ENCODE data around the gene RGS3.

RGS3 gene

DNA sequence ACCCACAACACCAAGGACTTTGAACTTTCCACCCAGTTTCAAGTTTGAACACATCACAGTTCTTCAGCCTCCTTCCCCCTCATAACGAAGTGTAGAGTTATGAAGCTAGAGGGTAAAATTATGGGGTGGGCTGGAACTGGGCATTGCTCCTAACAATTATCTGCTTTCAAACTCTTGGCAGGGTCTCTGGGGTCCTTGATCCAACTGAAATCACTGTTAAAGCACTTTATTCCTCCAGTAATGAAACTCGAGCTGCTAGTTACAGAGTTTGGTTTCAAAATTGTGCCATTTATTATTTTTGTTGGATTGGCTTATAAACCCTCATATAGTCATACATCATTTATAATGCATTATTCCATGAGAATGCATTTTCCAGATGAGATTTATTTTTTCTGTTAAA is 158.5 kb downstream of the RGS3 start:
- Histone ChIP-seq H3K9me3 (ENCODE audit: control insufficient read depth, low read length) (no peaks in the 10 kb centered on the region), H3K36me3 (ENCODE audit: control insufficient read depth in 1 of 2, insufficient read depth in 2 of 2, low read depth in 1 of 2, low read length in 2 of 2) (no peaks in the 10 kb centered on the region), H2BK120ac (ENCODE audit: low read depth, low read length) (no peak overlapping the region), H2BK5ac (ENCODE audit: low read depth, low read length, poor library complexity, severe bottlenecking) (peak overlapping the region; percentile 63), H2AK5ac (ENCODE audit: low read length, severe bottlenecking) (peak overlapping the region; percentile 72), H3K4me2 (ENCODE audit: low read length, poor library complexity, severe bottlenecking) (no peak overlapping the region), H3K79me1 (replicated peaks; ENCODE audit: low read length, poor library complexity, severe bottlenecking) (peaks cover 7% of the 10 kb centered on the region), H4K91ac (ENCODE audit: low read length) (no peak overlapping the region), H3K14ac (ENCODE audit: low read length in 2 of 2) (no peak overlapping the region), H3K4me3 (ENCODE audit: insufficient read depth in 1 of 2, low read depth in 1 of 2, low read length in 2 of 2) (no peak overlapping the region), H3K27me3 (ENCODE audit: control insufficient read depth in 1 of 2, insufficient read depth in 1 of 2, low read length in 2 of 2) (no peaks in the 10 kb centered on the region), H2BK12ac (ENCODE audit: low read length in 2 of 2) (no peak overlapping the region), H4K8ac (ENCODE audit: low read length) (no peak overlapping the region), H2AFZ (ENCODE audit: low read depth, low read length) (no peak overlapping the region), H2BK15ac (ENCODE audit: low read depth, poor library complexity, severe bottlenecking) (no peak overlapping the region), H3K4me1 (ENCODE audit: control insufficient read depth, insufficient read depth, low read depth, low read length) (peaks cover 38% of the 10 kb centered on the region), H3K4ac (ENCODE audit: low read depth in 1 of 2, low read length in 2 of 2) (no peak overlapping the region), H3K9ac (ENCODE audit: low read length) (peak overlapping the region; percentile 93), H3K18ac (ENCODE audit: low read depth in 1 of 2, low read length in 2 of 2) (peak overlapping the region in 1 of 2 experiments; percentile 72), H3K23ac (ENCODE audit: low read length in 2 of 2) (no peak overlapping the region), H3K27ac (ENCODE audit: low read length, poor library complexity, severe bottlenecking) (peak overlapping the region; percentile 99)
- no CpG with 5 or more reads among the region's 2 CpGs for WGBS
- no peak for DNase-seq

- peak; percentile 93 for DNase-seq
- peak overlapping the region; percentile 91 for H2BK5ac ChIP-seq (ENCODE audit: low read depth, low read length, poor library complexity, severe bottlenecking)
- H3K4me2 ChIP-seq (ENCODE audit: low read length, poor library complexity, severe bottlenecking), result peak overlapping the region; percentile 27
- no peak overlapping the region for H3K4me3 ChIP-seq (ENCODE audit: insufficient read depth in 1 of 2, low read depth in 1 of 2, low read length in 2 of 2)
- H3K23ac ChIP-seq (ENCODE audit: low read length in 2 of 2), result no peak overlapping the region
- peak overlapping the region in 1 of 2 experiments; percentile 44 for H3K14ac ChIP-seq (ENCODE audit: low read length in 2 of 2)
- peak overlapping the region; percentile 44 to 82 for H2BK12ac ChIP-seq (ENCODE audit: low read length in 2 of 2)
- WGBS, result 31% methylated on average over 7 of the region's 8 CpGs
- H2BK15ac ChIP-seq (ENCODE audit: low read depth, poor library complexity, severe bottlenecking), result no peak overlapping the region
- H2AK5ac ChIP-seq (ENCODE audit: low read length, severe bottlenecking), result peak overlapping the region; percentile 99
- no peaks in the 10 kb centered on the region for H3K9me3 ChIP-seq (ENCODE audit: control insufficient read depth, low read length)
- peaks cover 36% of the 10 kb centered on the region for H3K4me1 ChIP-seq (ENCODE audit: control insufficient read depth, insufficient read depth, low read depth, low read length)
- peaks cover 7% of the 10 kb centered on the region for H3K79me1 ChIP-seq (replicated peaks; ENCODE audit: low read length, poor library complexity, severe bottlenecking)
- peak overlapping the region; percentile 23 for H2AFZ ChIP-seq (ENCODE audit: low read depth, low read length)
- peak overlapping the region; percentile 66 for H4K8ac ChIP-seq (ENCODE audit: low read length)
- H3K36me3 ChIP-seq (ENCODE audit: control insufficient read depth in 1 of 2, insufficient read depth in 2 of 2, low read depth in 1 of 2, low read length in 2 of 2), result no peaks in the 10 kb centered on the region
- peak overlapping the region; percentile 29 for H2BK120ac ChIP-seq (ENCODE audit: low read depth, low read length)
- H3K27me3 ChIP-seq (ENCODE audit: control insufficient read depth in 1 of 2, insufficient read depth in 1 of 2, low read length in 2 of 2), result no peaks in the 10 kb centered on the region
- H3K4ac ChIP-seq (ENCODE audit: low read depth in 1 of 2, low read length in 2 of 2), result peak overlapping the region; percentile 29 to 69
- peak overlapping the region; percentile 0 to 59 for H3K18ac ChIP-seq (ENCODE audit: low read depth in 1 of 2, low read length in 2 of 2)
- H3K27ac ChIP-seq (ENCODE audit: low read length, poor library complexity, severe bottlenecking), result peak overlapping the region; percentile 99
- H3K9ac ChIP-seq (ENCODE audit: low read length), result peak overlapping the region; percentile 93
- peak overlapping the region; percentile 23 for H4K91ac ChIP-seq (ENCODE audit: low read length)
Observed at GRCh38 chr9:113622600-113623400, 159.3 kb downstream of the RGS3 start.

DNA sequence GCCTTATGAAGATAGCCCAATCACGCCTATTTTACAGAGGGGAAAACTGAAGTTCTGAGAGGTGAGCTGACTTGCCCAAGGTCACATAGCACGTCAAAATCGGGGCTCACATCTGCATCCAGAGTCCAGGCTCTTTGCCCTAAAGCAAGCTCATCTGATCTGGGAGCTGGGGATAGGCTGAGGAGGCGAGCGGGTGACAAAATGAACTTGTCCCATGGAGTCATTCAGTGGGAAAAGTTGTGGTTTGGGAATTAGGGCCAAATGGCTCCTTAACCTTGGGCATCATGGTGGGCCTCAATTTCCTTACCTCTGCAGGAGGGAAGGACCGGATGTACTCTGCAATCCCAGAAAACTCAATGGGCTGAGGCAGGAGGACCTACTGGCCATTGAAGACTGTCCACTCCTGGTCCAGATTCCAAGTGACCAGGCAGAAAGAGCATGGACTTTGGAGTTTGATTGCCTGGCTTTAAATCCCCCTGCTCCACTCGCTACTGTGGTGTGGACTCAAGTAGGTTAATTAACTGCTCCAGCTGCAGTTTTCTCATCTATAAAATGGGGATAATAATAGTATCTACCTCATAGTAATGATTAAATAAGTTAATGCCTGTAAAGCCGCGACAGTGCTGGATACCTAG is 160.4 kb downstream of the RGS3 start:
- no peak overlapping the region for H4K91ac ChIP-seq (ENCODE audit: low read length)
- H3K4me3 ChIP-seq (ENCODE audit: insufficient read depth in 1 of 2, low read depth in 1 of 2, low read length in 2 of 2), result no peak overlapping the region
- H3K27me3 ChIP-seq (ENCODE audit: control insufficient read depth in 1 of 2, insufficient read depth in 1 of 2, low read length in 2 of 2), result no peaks in the 10 kb centered on the region
- H3K27ac ChIP-seq (ENCODE audit: low read length, poor library complexity, severe bottlenecking), result peak overlapping the region; percentile 99
- peak overlapping the region; percentile 99 for H2AK5ac ChIP-seq (ENCODE audit: low read length, severe bottlenecking)
- peak overlapping the region; percentile 71 to 82 for H2BK12ac ChIP-seq (ENCODE audit: low read length in 2 of 2)
- peak overlapping the region; percentile 29 for H4K8ac ChIP-seq (ENCODE audit: low read length)
- peak overlapping the region in 1 of 2 experiments; percentile 38 for H3K18ac ChIP-seq (ENCODE audit: low read depth in 1 of 2, low read length in 2 of 2)
- no peak overlapping the region for H2BK5ac ChIP-seq (ENCODE audit: low read depth, low read length, poor library complexity, severe bottlenecking)
- no peak overlapping the region for H2BK15ac ChIP-seq (ENCODE audit: low read depth, poor library complexity, severe bottlenecking)
- H2BK120ac ChIP-seq (ENCODE audit: low read depth, low read length), result no peak overlapping the region
- no peak overlapping the region for H3K14ac ChIP-seq (ENCODE audit: low read length in 2 of 2)
- H3K9me3 ChIP-seq (ENCODE audit: control insufficient read depth, low read length), result no peaks in the 10 kb centered on the region
- H2AFZ ChIP-seq (ENCODE audit: low read depth, low read length), result no peak overlapping the region
- peaks cover 36% of the 10 kb centered on the region for H3K4me1 ChIP-seq (ENCODE audit: control insufficient read depth, insufficient read depth, low read depth, low read length)
- no peak for DNase-seq
- H3K79me1 ChIP-seq (replicated peaks; ENCODE audit: low read length, poor library complexity, severe bottlenecking), result peaks cover 7% of the 10 kb centered on the region
- WGBS, result 96% methylated on average over 8 of the region's 9 CpGs
- H3K9ac ChIP-seq (ENCODE audit: low read length), result no peak overlapping the region
- no peaks in the 10 kb centered on the region for H3K36me3 ChIP-seq (ENCODE audit: control insufficient read depth in 1 of 2, insufficient read depth in 2 of 2, low read depth in 1 of 2, low read length in 2 of 2)
- no peak overlapping the region for H3K4me2 ChIP-seq (ENCODE audit: low read length, poor library complexity, severe bottlenecking)
- no peak overlapping the region for H3K4ac ChIP-seq (ENCODE audit: low read depth in 1 of 2, low read length in 2 of 2)
- H3K23ac ChIP-seq (ENCODE audit: low read length in 2 of 2), result no peak overlapping the region

GRCh38 chr9:113624721-113625120 is 161.2 kb downstream of the RGS3 start:
- Histone ChIP-seq H3K9ac (ENCODE audit: low read length) (peak overlapping the region; percentile 51), H2AFZ (ENCODE audit: low read depth, low read length) (peak overlapping the region; percentile 20), H4K91ac (ENCODE audit: low read length) (no peak overlapping the region), H2BK120ac (ENCODE audit: low read depth, low read length) (no peak overlapping the region), H3K27me3 (ENCODE audit: control insufficient read depth in 1 of 2, insufficient read depth in 1 of 2, low read length in 2 of 2) (no peaks in the 10 kb centered on the region), H3K18ac (ENCODE audit: low read depth in 1 of 2, low read length in 2 of 2) (peak overlapping the region; percentile 40 to 58), H3K9me3 (ENCODE audit: control insufficient read depth, low read length) (no peaks in the 10 kb centered on the region), H3K4ac (ENCODE audit: low read depth in 1 of 2, low read length in 2 of 2) (peak overlapping the region in 1 of 2 experiments; percentile 35), H3K23ac (ENCODE audit: low read length in 2 of 2) (no peak overlapping the region), H2BK5ac (ENCODE audit: low read depth, low read length, poor library complexity, severe bottlenecking) (no peak overlapping the region), H4K8ac (ENCODE audit: low read length) (peak overlapping the region; percentile 19), H2BK15ac (ENCODE audit: low read depth, poor library complexity, severe bottlenecking) (no peak overlapping the region), H3K4me1 (ENCODE audit: control insufficient read depth, insufficient read depth, low read depth, low read length) (peaks cover 29% of the 10 kb centered on the region), H3K36me3 (ENCODE audit: control insufficient read depth in 1 of 2, insufficient read depth in 2 of 2, low read depth in 1 of 2, low read length in 2 of 2) (no peaks in the 10 kb centered on the region), H3K14ac (ENCODE audit: low read length in 2 of 2) (no peak overlapping the region), H2AK5ac (ENCODE audit: low read length, severe bottlenecking) (peak overlapping the region; percentile 54), H3K4me2 (ENCODE audit: low read length, poor library complexity, severe bottlenecking) (no peak overlapping the region), H3K27ac (ENCODE audit: low read length, poor library complexity, severe bottlenecking) (peak overlapping the region; percentile 65), H3K79me1 (replicated peaks; ENCODE audit: low read length, poor library complexity, severe bottlenecking) (peaks cover under 1% of the 10 kb centered on the region), H2BK12ac (ENCODE audit: low read length in 2 of 2) (peak overlapping the region; percentile 14 to 21), H3K4me3 (ENCODE audit: insufficient read depth in 1 of 2, low read depth in 1 of 2, low read length in 2 of 2) (no peak overlapping the region)
- WGBS, result 58% methylated on average over 8 of the region's 9 CpGs
- peak; percentile 62 for DNase-seq

Measured in mesenchymal stem cell (in vitro differentiated cells and primary cell).